ENCODE results near the gene ZNF230.

Gene ZNF230

GRCh38 chr19:44002566-44003460, at the start of gene ZNF230:
Gene ZNF230 (plus strand): TSS chr19:44002957. CDS start chr19:44007079, 4,122 bp downstream.
- peaks cover 34% of the 10 kb centered on the region for H3K36me3 Mint-ChIP-seq (ENCODE audit: low read depth)
- peaks cover 13% of the 10 kb centered on the region for H3K4me1 Mint-ChIP-seq (ENCODE audit: low read depth)
- peaks cover 47% of the 10 kb centered on the region for H3K9me3 Mint-ChIP-seq
- H3K27me3 Mint-ChIP-seq (ENCODE audit: low read depth), result peaks cover 5% of the 10 kb centered on the region
- peak within 1 kb of the TSS; percentile 97 for H3K27ac Mint-ChIP-seq
- peak within 1 kb of the TSS; percentile 97 for H3K4me3 Mint-ChIP-seq

- H3K4me3 Mint-ChIP-seq, result no peak overlapping the region
- H3K27ac Mint-ChIP-seq, result no peak overlapping the region
- H3K9me3 Mint-ChIP-seq, result peaks cover 55% of the 10 kb centered on the region
These were observed 45.9 kb upstream of the ZNF230 start for GRCh38 chr19:43956827-43957226.

GRCh38 chr19:43957891-43958290, 44.9 kb upstream of the ZNF230 start:
- Mint-ChIP-seq H3K36me3 (ENCODE audit: low read depth) (no peaks in the 10 kb centered on the region), H3K27me3 (ENCODE audit: low read depth) (no peaks in the 10 kb centered on the region), H3K4me1 (ENCODE audit: low read depth) (no peaks in the 10 kb centered on the region), H3K9me3 (peaks cover 54% of the 10 kb centered on the region), H3K27ac (no peak overlapping the region), H3K4me3 (no peak overlapping the region)

More at GRCh38 chr19:43956827-43957226, 45.9 kb upstream of the ZNF230 start:
- Mint-ChIP-seq H3K4me1 (ENCODE audit: low read depth) (no peaks in the 10 kb centered on the region), H3K36me3 (ENCODE audit: low read depth) (no peaks in the 10 kb centered on the region), H3K27me3 (ENCODE audit: low read depth) (no peaks in the 10 kb centered on the region)

GRCh38 chr19:43960411-43960810, 42.3 kb upstream of the ZNF230 start:
- H3K9me3 Mint-ChIP-seq, result peaks cover 57% of the 10 kb centered on the region
- peaks cover 3% of the 10 kb centered on the region for H3K36me3 Mint-ChIP-seq (ENCODE audit: low read depth)
- no peak overlapping the region for H3K27ac Mint-ChIP-seq
- no peaks in the 10 kb centered on the region for H3K4me1 Mint-ChIP-seq (ENCODE audit: low read depth)
- H3K4me3 Mint-ChIP-seq, result no peak overlapping the region
- no peaks in the 10 kb centered on the region for H3K27me3 Mint-ChIP-seq (ENCODE audit: low read depth)

- H3K36me3 Mint-ChIP-seq (ENCODE audit: low read depth), result peaks cover 19% of the 10 kb centered on the region
- H3K4me3 Mint-ChIP-seq, result no peak overlapping the region
- H3K27ac Mint-ChIP-seq, result no peak overlapping the region
- H3K4me1 Mint-ChIP-seq (ENCODE audit: low read depth), result no peaks in the 10 kb centered on the region
- peaks cover 73% of the 10 kb centered on the region for H3K9me3 Mint-ChIP-seq
- no peaks in the 10 kb centered on the region for H3K27me3 Mint-ChIP-seq (ENCODE audit: low read depth)
These were observed 36.6 kb upstream of the ZNF230 start for GRCh38 chr19:43966079-43966694.

GRCh38 chr19:43976732-43977131, 26.0 kb upstream of the ZNF230 start:
- H3K4me3 Mint-ChIP-seq, result no peak overlapping the region

GRCh38 chr19:43983544-43983911, 19.2 kb upstream of the ZNF230 start:
- Mint-ChIP-seq H3K4me1 (ENCODE audit: low read depth) (peaks cover 4% of the 10 kb centered on the region), H3K9me3 (peaks cover 28% of the 10 kb centered on the region), H3K4me3 (peak overlapping the region; percentile 77), H3K36me3 (ENCODE audit: low read depth) (peaks cover 4% of the 10 kb centered on the region), H3K27ac (peak overlapping the region; percentile 43), H3K27me3 (ENCODE audit: low read depth) (no peaks in the 10 kb centered on the region)

More at GRCh38 chr19:43976732-43977131, 26.0 kb upstream of the ZNF230 start:
- no peaks in the 10 kb centered on the region for H3K27me3 Mint-ChIP-seq (ENCODE audit: low read depth)
- peaks cover 49% of the 10 kb centered on the region for H3K9me3 Mint-ChIP-seq
- no peak overlapping the region for H3K27ac Mint-ChIP-seq
- no peaks in the 10 kb centered on the region for H3K4me1 Mint-ChIP-seq (ENCODE audit: low read depth)
- H3K36me3 Mint-ChIP-seq (ENCODE audit: low read depth), result no peaks in the 10 kb centered on the region

GRCh38 chr19:43983912-43984686, 18.7 kb upstream of the ZNF230 start, which contains the start of gene ZNF155:
Gene ZNF155 (plus strand): TSS chr19:43984188. CDS start chr19:43988544, 4,356 bp downstream.
- Mint-ChIP-seq H3K9me3 (peaks cover 33% of the 10 kb centered on the region), H3K4me3 (peak within 1 kb of the TSS; percentile 96), H3K36me3 (ENCODE audit: low read depth) (peaks cover 10% of the 10 kb centered on the region), H3K27me3 (ENCODE audit: low read depth) (no peaks in the 10 kb centered on the region), H3K27ac (peak within 1 kb of the TSS; percentile 95), H3K4me1 (ENCODE audit: low read depth) (peaks cover 4% of the 10 kb centered on the region)

- Mint-ChIP-seq H3K4me1 (ENCODE audit: low read depth) (peaks cover 4% of the 10 kb centered on the region), H3K27me3 (ENCODE audit: low read depth) (no peaks in the 10 kb centered on the region), H3K9me3 (peaks cover 35% of the 10 kb centered on the region), H3K4me3 (peak overlapping the region; percentile 96), H3K36me3 (ENCODE audit: low read depth) (peaks cover 15% of the 10 kb centered on the region), H3K27ac (peak overlapping the region; percentile 26)
These were observed 18.1 kb upstream of the ZNF230 start for GRCh38 chr19:43984687-43985000.

- peaks cover 56% of the 10 kb centered on the region for H3K36me3 Mint-ChIP-seq (ENCODE audit: low read depth)
- peaks cover 7% of the 10 kb centered on the region for H3K4me1 Mint-ChIP-seq (ENCODE audit: low read depth)
These were observed 5.0 kb upstream of the ZNF230 start for GRCh38 chr19:43997631-43998290.

GRCh38 chr19:44002212-44002565, 568 bp upstream of the ZNF230 start:
- Mint-ChIP-seq H3K4me3 (peak overlapping the region; percentile 97), H3K27ac (peak overlapping the region; percentile 97), H3K9me3 (peaks cover 46% of the 10 kb centered on the region), H3K36me3 (ENCODE audit: low read depth) (peaks cover 33% of the 10 kb centered on the region), H3K4me1 (ENCODE audit: low read depth) (peaks cover 13% of the 10 kb centered on the region), H3K27me3 (ENCODE audit: low read depth) (peaks cover 5% of the 10 kb centered on the region)

More at GRCh38 chr19:43997631-43998290, 5.0 kb upstream of the ZNF230 start:
- H3K27ac Mint-ChIP-seq, result no peak overlapping the region
- peaks cover 5% of the 10 kb centered on the region for H3K27me3 Mint-ChIP-seq (ENCODE audit: low read depth)
- no peak overlapping the region for H3K4me3 Mint-ChIP-seq
- H3K9me3 Mint-ChIP-seq, result peaks cover 48% of the 10 kb centered on the region

GRCh38 chr19:44003461-44004009, 778 bp downstream of the ZNF230 start:
- Mint-ChIP-seq H3K27me3 (ENCODE audit: low read depth) (peaks cover 5% of the 10 kb centered on the region), H3K9me3 (peaks cover 47% of the 10 kb centered on the region), H3K27ac (peak overlapping the region; percentile 97), H3K4me3 (peak overlapping the region; percentile 97), H3K36me3 (ENCODE audit: low read depth) (peaks cover 37% of the 10 kb centered on the region), H3K4me1 (ENCODE audit: low read depth) (peaks cover 13% of the 10 kb centered on the region)

GRCh38 chr19:44005973-44006372, 3.2 kb downstream of the ZNF230 start:
- peaks cover 5% of the 10 kb centered on the region for H3K27me3 Mint-ChIP-seq (ENCODE audit: low read depth)
- H3K36me3 Mint-ChIP-seq (ENCODE audit: low read depth), result peaks cover 57% of the 10 kb centered on the region
- peaks cover 13% of the 10 kb centered on the region for H3K4me1 Mint-ChIP-seq (ENCODE audit: low read depth)
- H3K4me3 Mint-ChIP-seq, result no peak overlapping the region
- H3K9me3 Mint-ChIP-seq, result peaks cover 59% of the 10 kb centered on the region
- H3K27ac Mint-ChIP-seq, result no peak overlapping the region

GRCh38 chr19:44007473-44007872, 4.7 kb downstream of the ZNF230 start:
- H3K27ac Mint-ChIP-seq, result no peak overlapping the region
- peaks cover 67% of the 10 kb centered on the region for H3K36me3 Mint-ChIP-seq (ENCODE audit: low read depth)
- H3K9me3 Mint-ChIP-seq, result peaks cover 64% of the 10 kb centered on the region

More at GRCh38 chr19:44007473-44007872, 4.7 kb downstream of the ZNF230 start:
- H3K27me3 Mint-ChIP-seq (ENCODE audit: low read depth), result no peaks in the 10 kb centered on the region
- H3K4me1 Mint-ChIP-seq (ENCODE audit: low read depth), result peaks cover 8% of the 10 kb centered on the region
- no peak overlapping the region for H3K4me3 Mint-ChIP-seq

Measured in T-helper 1 cell treated with Interleukin-12 subunit alpha and Interleukin-12 subunit beta and Interleukin-4 antibody, amounts not matched to agents 30 μg/mL and 1 μg/mL, for 36 hours (primary cell).